ENCODE results near the gene TBCB.

GRCh38 chr19:36128392-36128736 is 13.1 kb downstream of the TBCB start:
- TF ChIP-seq CTCF (IDR thresholded peaks at IDR 0.05 in 2 of 3, conservative IDR thresholded peaks at IDR 0.05 in 1 of 3; ENCODE audit: borderline replicate concordance in 1 of 3, insufficient read depth in 1 of 3, low read depth in 2 of 3, low read length in 2 of 3) (no peak), SP1 (IDR thresholded peaks at IDR 0.05; ENCODE audit: low read depth) (no peak), EZH2 (IDR thresholded peaks at IDR 0.05) (no peak)
